Parathyroid adenoma (tissue), 2 donors: ENCODE results near the gene NBDY.

Experiments used
- H2AFZ ChIP-seq: fragments of 300-600 bp; sonication (generic); one replicate; pipeline ENCODE4 v1.7.0; 2017; ENCODE audit warnings: antibody characterized with exemption, mild to moderate bottlenecking
- H3K27ac ChIP-seq: fragments of 300-600 bp; sonication (generic); one replicate; pipeline ENCODE4 v1.7.0; 2017
- H3K27me3 ChIP-seq: fragments of 300-600 bp; sonication (generic); one replicate; pipeline ENCODE4 v1.7.0; 2017; ENCODE audit warnings: low read length; ENCODE audit not compliant: control insufficient read depth, insufficient read depth
- H3K36me3 ChIP-seq: fragments of 300-600 bp; sonication (generic); one replicate; pipeline ENCODE4 v1.7.0; 2017; ENCODE audit warnings: low read length; ENCODE audit not compliant: control insufficient read depth, insufficient read depth
- H3K4me1 ChIP-seq: fragments of 300-600 bp; sonication (generic); one replicate; pipeline ENCODE4 v1.7.0; 2017; ENCODE audit warnings: control low read depth
- H3K4me2 ChIP-seq: fragments of 300-600 bp; sonication (generic); one replicate; pipeline ENCODE4 v1.7.0; 2017; ENCODE audit warnings: low read length
- H3K4me3 ChIP-seq: fragments of 300-600 bp; sonication (generic); one replicate; pipeline ENCODE4 v1.7.0; 2017; ENCODE audit warnings: low read depth, low read length
- H3K79me2 ChIP-seq: fragments of 300-600 bp; sonication (generic); one replicate; pipeline ENCODE4 v1.7.0; 2017; ENCODE audit warnings: control low read depth
- H3K9ac ChIP-seq: fragments of 300-600 bp; sonication (generic); one replicate; pipeline ENCODE4 v1.7.0; 2017; ENCODE audit warnings: mild to moderate bottlenecking
- H3K9me3 ChIP-seq: fragments of 300-600 bp; sonication (generic); one replicate; pipeline ENCODE4 v1.7.0; 2017; ENCODE audit warnings: low read length; ENCODE audit not compliant: control insufficient read depth
- TF ChIP-seq, protein P1 (sequence below): fragments of 300-600 bp; sonication (generic); IDR thresholded peaks from one replicate; pipeline ENCODE4 v1.7.0; 2017; ENCODE audit warnings: antibody characterized with exemption, mild to moderate bottlenecking
- donor health status: primary hyperparathyroidism.

NBDY gene

GRCh38 chrX:56789518-56790070 lies 60.6 kb downstream of the NBDY start:
- TF ChIP-seq, protein P1, sequence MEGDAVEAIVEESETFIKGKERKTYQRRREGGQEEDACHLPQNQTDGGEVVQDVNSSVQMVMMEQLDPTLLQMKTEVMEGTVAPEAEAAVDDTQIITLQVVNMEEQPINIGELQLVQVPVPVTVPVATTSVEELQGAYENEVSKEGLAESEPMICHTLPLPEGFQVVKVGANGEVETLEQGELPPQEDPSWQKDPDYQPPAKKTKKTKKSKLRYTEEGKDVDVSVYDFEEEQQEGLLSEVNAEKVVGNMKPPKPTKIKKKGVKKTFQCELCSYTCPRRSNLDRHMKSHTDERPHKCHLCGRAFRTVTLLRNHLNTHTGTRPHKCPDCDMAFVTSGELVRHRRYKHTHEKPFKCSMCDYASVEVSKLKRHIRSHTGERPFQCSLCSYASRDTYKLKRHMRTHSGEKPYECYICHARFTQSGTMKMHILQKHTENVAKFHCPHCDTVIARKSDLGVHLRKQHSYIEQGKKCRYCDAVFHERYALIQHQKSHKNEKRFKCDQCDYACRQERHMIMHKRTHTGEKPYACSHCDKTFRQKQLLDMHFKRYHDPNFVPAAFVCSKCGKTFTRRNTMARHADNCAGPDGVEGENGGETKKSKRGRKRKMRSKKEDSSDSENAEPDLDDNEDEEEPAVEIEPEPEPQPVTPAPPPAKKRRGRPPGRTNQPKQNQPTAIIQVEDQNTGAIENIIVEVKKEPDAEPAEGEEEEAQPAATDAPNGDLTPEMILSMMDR = no peak

GRCh38 chrX:56790778-56791177 lies 61.7 kb downstream of the NBDY start:
- no peaks in the 10 kb centered on the region for H3K9me3 ChIP-seq
- H3K4me1 ChIP-seq = no peaks in the 10 kb centered on the region
- no peak overlapping the region for H3K27ac ChIP-seq
- no peaks in the 10 kb centered on the region for H3K79me2 ChIP-seq
- no peak overlapping the region for H3K9ac ChIP-seq
- no peak overlapping the region for H2AFZ ChIP-seq
- TF ChIP-seq, protein P1 = no peak
- no peak overlapping the region for H3K4me3 ChIP-seq
- H3K27me3 ChIP-seq = no peaks in the 10 kb centered on the region
- no peak overlapping the region for H3K4me2 ChIP-seq
- no peaks in the 10 kb centered on the region for H3K36me3 ChIP-seq

More at GRCh38 chrX:56789518-56790070, 60.6 kb downstream of the NBDY start:
- no peak overlapping the region for H2AFZ ChIP-seq
- no peaks in the 10 kb centered on the region for H3K4me1 ChIP-seq
- H3K27ac ChIP-seq = no peak overlapping the region
- no peaks in the 10 kb centered on the region for H3K9me3 ChIP-seq
- no peak overlapping the region for H3K4me3 ChIP-seq
- no peaks in the 10 kb centered on the region for H3K79me2 ChIP-seq
- H3K36me3 ChIP-seq = no peaks in the 10 kb centered on the region
- no peak overlapping the region for H3K4me2 ChIP-seq
- H3K9ac ChIP-seq = no peak overlapping the region
- no peaks in the 10 kb centered on the region for H3K27me3 ChIP-seq

DNA sequence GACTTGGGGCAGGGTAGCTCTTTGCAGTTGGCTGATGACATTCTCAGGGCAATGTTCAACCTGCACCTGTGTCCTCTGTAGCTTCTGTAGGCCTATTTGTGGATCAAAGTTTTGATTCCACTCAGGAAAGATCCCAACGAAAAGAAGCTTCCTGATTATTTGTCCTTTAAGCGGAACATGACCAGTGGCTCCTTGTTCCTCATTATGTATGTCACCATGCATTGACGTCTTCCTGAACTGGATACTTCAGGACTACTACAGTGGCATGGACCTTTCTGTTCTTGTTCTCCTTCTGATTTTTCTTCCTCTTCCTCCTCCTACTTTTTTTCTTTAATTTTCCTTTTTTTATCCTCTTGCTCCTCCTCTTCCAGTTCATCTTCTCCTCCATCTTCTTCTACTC lies 62.4 kb downstream of the NBDY start:
- Histone ChIP-seq H3K36me3 (no peaks in the 10 kb centered on the region), H3K9me3 (no peaks in the 10 kb centered on the region), H3K9ac (no peak overlapping the region), H2AFZ (no peak overlapping the region), H3K4me1 (no peaks in the 10 kb centered on the region), H3K4me3 (no peak overlapping the region), H3K79me2 (no peaks in the 10 kb centered on the region), H3K27me3 (no peaks in the 10 kb centered on the region), H3K27ac (no peak overlapping the region), H3K4me2 (no peak overlapping the region)
- TF ChIP-seq, protein P1 = no peak

DNA sequence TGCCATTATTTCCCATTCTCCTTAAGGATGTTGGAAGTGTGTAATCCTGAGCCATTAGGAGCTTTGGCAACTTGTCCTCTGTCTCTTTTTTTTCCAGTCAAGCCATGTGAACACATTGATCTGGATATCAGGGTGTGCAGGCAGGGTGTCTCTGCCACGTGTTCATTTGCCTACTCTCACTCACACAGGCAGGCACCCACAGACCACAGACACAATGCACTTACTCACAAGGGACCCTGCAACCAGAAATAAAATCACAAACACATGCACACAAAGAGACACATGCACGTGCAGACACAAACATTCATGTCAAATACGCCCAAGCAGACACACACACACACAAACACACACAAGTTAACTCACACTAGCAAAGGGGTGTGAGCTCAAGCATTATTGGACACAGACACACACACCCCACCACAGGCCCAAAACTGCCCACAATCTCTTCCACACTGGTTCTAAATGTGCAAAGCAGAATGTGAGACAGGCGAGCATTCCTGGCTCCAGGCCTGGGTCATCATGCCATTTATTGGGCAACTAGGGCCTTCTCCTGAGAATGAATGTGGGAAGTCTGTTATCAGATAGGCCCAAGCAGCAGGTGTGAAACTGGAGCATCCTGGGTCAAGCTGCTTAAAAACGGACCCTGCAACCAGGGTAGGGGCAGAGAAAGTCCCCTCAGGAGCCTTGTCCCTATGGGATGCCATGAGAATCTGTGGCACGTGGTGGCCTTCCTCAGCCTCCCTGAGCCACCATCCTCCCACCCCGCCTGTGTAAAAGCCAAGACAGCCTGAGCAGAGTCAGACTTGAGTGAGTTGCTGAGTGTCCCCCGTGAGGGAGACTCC lies 63.4 kb downstream of the NBDY start:
- no peaks in the 10 kb centered on the region for H3K79me2 ChIP-seq
- no peak overlapping the region for H3K4me2 ChIP-seq
- no peak overlapping the region for H3K4me3 ChIP-seq
- H2AFZ ChIP-seq = no peak overlapping the region
- H3K27ac ChIP-seq = no peak overlapping the region
- H3K9me3 ChIP-seq = no peaks in the 10 kb centered on the region
- TF ChIP-seq, protein P1 = no peak
- H3K9ac ChIP-seq = no peak overlapping the region
- H3K36me3 ChIP-seq = no peaks in the 10 kb centered on the region
- no peaks in the 10 kb centered on the region for H3K4me1 ChIP-seq
- H3K27me3 ChIP-seq = no peaks in the 10 kb centered on the region

DNA sequence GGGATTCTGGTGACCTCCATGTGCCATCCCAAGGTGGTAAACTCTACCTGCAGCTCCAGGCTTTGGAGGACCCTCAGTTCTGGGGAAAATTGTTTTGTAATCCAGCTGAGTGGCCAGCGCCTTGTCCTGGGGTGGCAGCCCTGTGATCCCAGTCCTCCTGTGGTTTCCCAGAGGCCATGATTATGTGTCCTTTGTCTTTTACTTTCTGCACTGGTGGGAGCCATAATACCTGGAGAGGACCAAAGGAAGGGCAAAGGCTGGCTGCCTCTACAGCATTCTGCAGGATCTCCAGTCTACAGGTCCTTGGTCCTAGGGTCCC lies 64.0 kb downstream of the NBDY start:
- Histone ChIP-seq H3K9me3 (no peaks in the 10 kb centered on the region), H3K27ac (no peak overlapping the region), H3K36me3 (no peaks in the 10 kb centered on the region), H3K9ac (no peak overlapping the region), H2AFZ (no peak overlapping the region), H3K79me2 (no peaks in the 10 kb centered on the region), H3K4me3 (no peak overlapping the region), H3K4me2 (no peak overlapping the region), H3K27me3 (no peaks in the 10 kb centered on the region), H3K4me1 (peaks cover 5% of the 10 kb centered on the region)
- TF ChIP-seq, protein P1 = no peak
